Panc1 (cell line): ENCODE data around the gene CCDC15.

Experiments
- CTCF ChIP-seq: fragments of 450-650 bp; IDR thresholded peaks from 2 replicates; pipeline ENCODE4 v1.5.1; 2017; ENCODE audit warnings: mild to moderate bottlenecking
- REST ChIP-seq, 2 experiments: IDR thresholded peaks; 2 replicates each; pipeline ENCODE4 v1.6.1; 2011 to 2012; ENCODE audit warnings: low read depth in 2 of 2, control low read depth in 1 of 2, low read length in 1 of 2, mild to moderate bottlenecking in 1 of 2, moderate library complexity in 1 of 2; ENCODE audit not compliant: insufficient read depth in 1 of 2

- TF ChIP-seq CTCF: no peak
- TF ChIP-seq REST (IDR thresholded peaks at IDR 0.05; ENCODE audit: insufficient read depth in 1 of 2, low read depth in 2 of 2, low read length in 1 of 2): no peak
Observed at GRCh38 chr11:125001079-125001778, 47.2 kb downstream of the CCDC15 start.
